ENCODE results near the gene CRYL1.

Gene CRYL1

DNA sequence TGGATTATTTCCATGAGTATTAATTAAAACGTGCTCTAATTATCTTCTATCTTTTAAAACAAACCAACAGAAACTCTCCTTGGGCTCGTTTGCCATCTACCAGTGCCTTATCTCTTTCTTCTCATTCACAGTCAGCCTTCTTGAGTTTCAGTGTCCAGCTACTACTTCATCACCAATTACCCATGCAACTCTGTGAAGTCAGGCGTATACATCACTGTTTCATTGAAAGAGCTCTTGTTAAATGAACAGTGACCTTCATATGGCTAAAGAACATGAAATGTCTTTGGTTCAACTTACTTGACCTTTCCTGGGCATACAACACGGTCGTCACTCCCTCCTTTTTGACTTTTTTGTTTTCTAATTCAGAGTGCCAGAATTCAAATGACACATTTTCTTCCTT lies 36.1 kb upstream of the CRYL1 start:
- no peak overlapping the region for H3K27ac ChIP-seq (ENCODE audit: low read length)
- WGBS (ENCODE audit: insufficient coverage, insufficient read length): no CpG with 5 or more reads among the region's 5 CpGs
- H3K9me3 ChIP-seq (ENCODE audit: control insufficient read depth, insufficient read depth, low read length): no peaks in the 10 kb centered on the region
- H3K4me3 ChIP-seq (ENCODE audit: low read length): no peak overlapping the region
- no peaks in the 10 kb centered on the region for H3K27me3 ChIP-seq (ENCODE audit: control insufficient read depth, insufficient read depth, low read length)
- no peaks in the 10 kb centered on the region for H3K36me3 ChIP-seq (ENCODE audit: control insufficient read depth, insufficient read depth, low read length)
- DNase-seq (ENCODE audit: low read depth, low spot score): no peak
- H3K4me1 ChIP-seq (ENCODE audit: control insufficient read depth, insufficient read depth, low read length): no peaks in the 10 kb centered on the region

DNA sequence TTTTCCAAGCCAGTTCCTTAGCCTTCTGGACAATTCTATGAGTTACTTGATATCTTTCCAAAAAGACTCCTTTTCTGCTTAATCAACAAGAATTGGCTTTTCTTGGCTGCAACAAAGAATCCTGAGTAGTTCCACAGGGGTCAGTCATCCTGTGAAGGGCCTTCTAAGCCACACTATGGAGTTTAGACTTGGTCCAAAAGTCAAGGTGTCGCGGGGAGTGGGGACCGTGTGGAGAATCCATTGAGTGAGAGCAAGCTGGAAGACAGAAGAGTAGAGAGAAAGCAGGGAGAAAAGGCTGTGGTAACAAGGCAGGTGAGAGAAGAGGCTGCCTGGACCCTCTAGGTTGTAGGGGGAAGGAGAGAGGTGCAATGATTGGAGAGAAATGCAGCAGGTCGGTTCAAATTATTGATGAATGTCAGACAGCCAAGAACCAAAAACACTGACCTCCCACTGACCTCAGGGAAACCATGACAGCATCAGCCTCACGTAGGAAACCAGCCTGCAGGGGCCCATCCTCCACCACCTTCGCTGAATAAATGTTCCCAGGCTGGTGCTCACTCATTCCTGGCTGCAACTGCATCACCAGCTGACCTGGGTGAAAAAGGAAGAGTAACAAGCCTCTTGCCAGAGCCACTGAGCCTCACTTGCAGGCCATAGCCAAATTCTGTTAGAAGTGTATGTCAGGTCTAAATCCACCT lies 34.2 kb upstream of the CRYL1 start:
- H3K27ac ChIP-seq (ENCODE audit: low read length): no peak overlapping the region
- DNase-seq (ENCODE audit: low read depth, low spot score): no peak
- H3K27me3 ChIP-seq (ENCODE audit: control insufficient read depth, insufficient read depth, low read length): no peaks in the 10 kb centered on the region
- WGBS (ENCODE audit: insufficient coverage, insufficient read length): no CpG with 5 or more reads among the region's 6 CpGs
- H3K36me3 ChIP-seq (ENCODE audit: control insufficient read depth, insufficient read depth, low read length): no peaks in the 10 kb centered on the region
- no peaks in the 10 kb centered on the region for H3K4me1 ChIP-seq (ENCODE audit: control insufficient read depth, insufficient read depth, low read length)
- H3K4me3 ChIP-seq (ENCODE audit: low read length): no peak overlapping the region
- H3K9me3 ChIP-seq (ENCODE audit: control insufficient read depth, insufficient read depth, low read length): no peaks in the 10 kb centered on the region

DNA sequence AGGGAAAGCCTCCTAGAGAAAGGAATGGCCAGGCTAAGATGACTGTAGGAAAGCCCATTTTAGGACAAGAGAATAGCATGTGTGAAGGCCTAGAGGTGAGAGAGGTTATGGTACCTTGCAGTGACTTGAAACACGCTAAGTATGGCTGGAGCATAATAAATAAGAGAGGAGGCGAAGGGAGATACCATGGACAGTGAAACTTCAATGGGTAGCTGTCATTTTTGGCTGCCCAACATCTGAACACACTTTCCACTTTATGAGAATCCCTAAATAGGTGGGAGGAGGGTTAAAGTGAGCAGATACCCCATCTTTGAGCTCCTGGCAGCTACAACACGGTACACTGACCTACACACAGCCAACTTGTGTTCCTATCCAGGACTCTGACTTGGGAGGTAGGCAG lies 33.3 kb upstream of the CRYL1 start:
- no peak for DNase-seq (ENCODE audit: low read depth, low spot score)
- Histone ChIP-seq H3K4me3 (ENCODE audit: low read length) (no peak overlapping the region), H3K36me3 (ENCODE audit: control insufficient read depth, insufficient read depth, low read length) (no peaks in the 10 kb centered on the region), H3K27ac (ENCODE audit: low read length) (no peak overlapping the region), H3K9me3 (ENCODE audit: control insufficient read depth, insufficient read depth, low read length) (no peaks in the 10 kb centered on the region), H3K4me1 (ENCODE audit: control insufficient read depth, insufficient read depth, low read length) (no peaks in the 10 kb centered on the region), H3K27me3 (ENCODE audit: control insufficient read depth, insufficient read depth, low read length) (no peaks in the 10 kb centered on the region)
- WGBS (ENCODE audit: insufficient coverage, insufficient read length): no CpG with 5 or more reads among the region's 3 CpGs

DNA sequence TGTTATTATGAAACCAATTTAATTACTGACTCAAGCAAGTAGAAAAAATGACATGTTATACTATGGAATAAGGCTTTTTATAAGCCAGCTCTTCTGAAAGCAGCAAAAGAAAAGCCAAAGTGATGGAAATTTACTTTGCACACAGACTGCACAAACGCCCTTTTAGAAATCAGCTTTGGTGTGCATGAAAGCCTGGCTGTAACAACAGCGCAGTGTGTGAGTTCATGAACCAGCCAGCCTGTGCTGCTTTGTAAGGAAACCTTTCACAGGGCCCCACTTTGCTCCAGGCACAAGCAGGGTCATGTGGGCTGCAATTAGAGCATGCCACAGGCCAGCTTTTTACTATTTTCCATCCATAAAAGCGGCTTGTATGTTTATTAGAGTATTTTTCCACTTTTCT lies 27.7 kb upstream of the CRYL1 start:
- WGBS (ENCODE audit: insufficient coverage, insufficient read length): no CpG with 5 or more reads among the region's 3 CpGs
- no peaks in the 10 kb centered on the region for H3K4me1 ChIP-seq (ENCODE audit: control insufficient read depth, insufficient read depth, low read length)
- DNase-seq (ENCODE audit: low read depth, low spot score): no peak

DNA sequence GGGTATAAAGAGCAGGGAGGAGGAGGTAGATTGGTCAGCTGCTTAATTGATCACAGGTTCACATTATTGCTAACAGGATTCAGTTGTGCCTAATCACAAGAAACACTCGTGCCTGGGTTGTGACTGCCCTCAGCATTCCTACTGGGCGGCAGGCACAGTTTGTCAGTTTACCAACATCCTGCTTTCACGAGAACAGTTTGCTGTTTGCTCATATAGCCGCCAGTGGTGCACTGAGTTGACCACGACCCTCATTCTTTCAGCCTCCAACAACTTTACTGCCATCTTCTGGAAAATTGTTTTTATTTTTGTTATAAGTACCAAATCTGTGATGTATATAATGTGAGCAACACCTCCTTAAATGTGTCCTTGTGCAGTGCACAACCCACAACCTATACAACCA lies 25.1 kb upstream of the CRYL1 start:
- no peak for DNase-seq (ENCODE audit: low read depth, low spot score)

More for the DNA sequence above, 27.7 kb upstream of the CRYL1 start:
- H3K27ac ChIP-seq (ENCODE audit: low read length): no peak overlapping the region
- no peak overlapping the region for H3K4me3 ChIP-seq (ENCODE audit: low read length)
- H3K27me3 ChIP-seq (ENCODE audit: control insufficient read depth, insufficient read depth, low read length): no peaks in the 10 kb centered on the region; the same call in 1 of the 2 replicates
- H3K36me3 ChIP-seq (ENCODE audit: control insufficient read depth, insufficient read depth, low read length): no peaks in the 10 kb centered on the region
- H3K9me3 ChIP-seq (ENCODE audit: control insufficient read depth, insufficient read depth, low read length): no peaks in the 10 kb centered on the region

DNA sequence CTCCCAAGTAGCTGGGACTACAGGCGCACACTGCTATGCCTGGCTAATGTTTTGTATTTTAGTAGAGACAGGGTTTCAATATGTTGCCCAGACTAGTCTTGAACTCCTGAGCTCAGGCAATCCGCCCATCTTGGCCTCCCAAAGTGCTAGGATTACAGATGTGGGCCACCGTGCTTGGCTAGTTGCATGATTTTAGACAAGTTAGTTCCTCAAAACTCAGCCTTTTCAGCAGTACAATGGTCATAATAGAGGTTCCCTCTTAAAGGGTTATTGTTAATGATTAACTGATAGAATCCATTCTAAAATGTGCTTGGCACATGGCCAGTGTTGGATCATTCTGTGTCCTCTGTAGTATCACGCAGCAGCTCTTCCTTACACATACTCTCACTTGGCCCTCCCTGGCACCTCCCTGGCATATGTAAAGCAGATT lies 21.8 kb upstream of the CRYL1 start:
- WGBS (ENCODE audit: insufficient coverage, insufficient read length): no CpG with 5 or more reads among the region's 4 CpGs
- Histone ChIP-seq H3K9me3 (ENCODE audit: control insufficient read depth, insufficient read depth, low read length) (no peaks in the 10 kb centered on the region), H3K27ac (ENCODE audit: low read length) (no peak overlapping the region), H3K36me3 (ENCODE audit: control insufficient read depth, insufficient read depth, low read length) (no peaks in the 10 kb centered on the region), H3K4me3 (ENCODE audit: low read length) (no peak overlapping the region), H3K27me3 (ENCODE audit: control insufficient read depth, insufficient read depth, low read length) (no peaks in the 10 kb centered on the region; the same call in 1 of the 2 replicates), H3K4me1 (ENCODE audit: control insufficient read depth, insufficient read depth, low read length) (no peaks in the 10 kb centered on the region)
- no peak for DNase-seq (ENCODE audit: low read depth, low spot score)

More for the DNA sequence above, 25.1 kb upstream of the CRYL1 start:
- Histone ChIP-seq H3K27ac (ENCODE audit: low read length) (no peak overlapping the region), H3K4me3 (ENCODE audit: low read length) (no peak overlapping the region), H3K4me1 (ENCODE audit: control insufficient read depth, insufficient read depth, low read length) (no peaks in the 10 kb centered on the region), H3K36me3 (ENCODE audit: control insufficient read depth, insufficient read depth, low read length) (no peaks in the 10 kb centered on the region), H3K9me3 (ENCODE audit: control insufficient read depth, insufficient read depth, low read length) (no peaks in the 10 kb centered on the region), H3K27me3 (ENCODE audit: control insufficient read depth, insufficient read depth, low read length) (no peaks in the 10 kb centered on the region; the same call in 1 of the 2 replicates)
- no CpG with 5 or more reads among the region's 5 CpGs for WGBS (ENCODE audit: insufficient coverage, insufficient read length)

DNA sequence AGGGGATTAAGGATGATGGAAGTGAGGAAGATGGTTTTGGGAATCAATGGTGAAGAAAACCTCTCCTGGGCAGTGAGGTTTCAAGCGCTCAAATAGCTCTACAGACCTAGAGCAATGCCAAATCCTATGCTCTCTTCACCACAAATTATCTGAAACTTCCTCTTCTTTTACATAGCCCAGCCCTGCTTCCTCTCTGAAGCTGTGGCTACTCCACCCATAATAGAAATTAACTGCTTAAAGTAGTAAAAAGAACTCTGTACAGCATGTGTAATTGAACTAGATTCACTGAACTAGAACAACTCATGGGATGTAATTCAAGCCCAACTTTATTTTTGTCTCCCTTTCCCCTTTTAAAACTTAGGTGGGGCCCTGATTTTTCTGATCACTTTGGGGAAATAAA lies 20.9 kb upstream of the CRYL1 start:
- Histone ChIP-seq H3K4me1 (ENCODE audit: control insufficient read depth, insufficient read depth, low read length) (no peaks in the 10 kb centered on the region), H3K27me3 (ENCODE audit: control insufficient read depth, insufficient read depth, low read length) (no peaks in the 10 kb centered on the region; the same call in 1 of the 2 replicates), H3K27ac (ENCODE audit: low read length) (no peak overlapping the region), H3K9me3 (ENCODE audit: control insufficient read depth, insufficient read depth, low read length) (no peaks in the 10 kb centered on the region), H3K36me3 (ENCODE audit: control insufficient read depth, insufficient read depth, low read length) (no peaks in the 10 kb centered on the region), H3K4me3 (ENCODE audit: low read length) (no peak overlapping the region)
- WGBS (ENCODE audit: insufficient coverage, insufficient read length): no CpG with 5 or more reads among the region's 1 CpG
- DNase-seq (ENCODE audit: low read depth, low spot score): no peak

DNA sequence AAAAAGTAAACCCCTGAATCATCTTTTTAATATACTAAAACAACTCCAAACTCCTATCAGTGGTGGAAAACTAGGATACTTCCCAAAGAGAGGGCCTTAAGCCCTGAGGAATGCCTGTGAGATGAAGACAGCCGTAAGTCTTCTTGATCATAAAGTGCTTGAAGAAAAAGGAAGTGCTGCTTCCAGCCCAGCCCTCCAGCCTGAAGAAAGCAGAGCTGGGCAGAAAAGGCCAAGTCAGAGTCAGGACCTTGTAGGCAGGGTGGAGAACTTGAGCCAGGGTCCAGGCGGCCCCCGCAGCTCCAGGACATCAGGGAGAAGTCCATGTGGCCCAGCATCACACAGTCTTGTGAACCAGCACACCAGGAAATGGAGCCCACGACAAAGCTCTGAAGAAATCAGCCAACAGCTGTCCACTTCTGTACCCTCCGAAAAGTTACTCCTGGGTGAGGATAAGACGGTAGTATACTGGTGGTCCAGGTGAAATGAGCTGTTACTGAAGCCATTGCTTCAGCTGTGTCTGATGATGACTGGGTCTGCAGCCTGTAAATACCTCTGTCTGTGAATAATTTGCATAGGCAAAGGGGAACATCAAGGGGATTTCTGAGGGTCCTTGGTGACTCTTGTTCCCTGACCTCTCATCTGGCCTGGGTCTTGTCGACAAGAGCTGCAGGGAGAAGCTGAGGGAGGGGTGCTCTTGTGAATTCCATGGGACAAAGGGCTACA lies 18.7 kb upstream of the CRYL1 start:
- H3K4me3 ChIP-seq (ENCODE audit: low read length): no peak overlapping the region
- H3K27ac ChIP-seq (ENCODE audit: low read length): no peak overlapping the region
- H3K9me3 ChIP-seq (ENCODE audit: control insufficient read depth, insufficient read depth, low read length): no peaks in the 10 kb centered on the region
- H3K36me3 ChIP-seq (ENCODE audit: control insufficient read depth, insufficient read depth, low read length): no peaks in the 10 kb centered on the region
- no peaks in the 10 kb centered on the region; the same call in 1 of the 2 replicates for H3K27me3 ChIP-seq (ENCODE audit: control insufficient read depth, insufficient read depth, low read length)
- no peaks in the 10 kb centered on the region for H3K4me1 ChIP-seq (ENCODE audit: control insufficient read depth, insufficient read depth, low read length)
- no CpG with 5 or more reads among the region's 7 CpGs for WGBS (ENCODE audit: insufficient coverage, insufficient read length)
- DNase-seq (ENCODE audit: low read depth, low spot score): no peak

DNA sequence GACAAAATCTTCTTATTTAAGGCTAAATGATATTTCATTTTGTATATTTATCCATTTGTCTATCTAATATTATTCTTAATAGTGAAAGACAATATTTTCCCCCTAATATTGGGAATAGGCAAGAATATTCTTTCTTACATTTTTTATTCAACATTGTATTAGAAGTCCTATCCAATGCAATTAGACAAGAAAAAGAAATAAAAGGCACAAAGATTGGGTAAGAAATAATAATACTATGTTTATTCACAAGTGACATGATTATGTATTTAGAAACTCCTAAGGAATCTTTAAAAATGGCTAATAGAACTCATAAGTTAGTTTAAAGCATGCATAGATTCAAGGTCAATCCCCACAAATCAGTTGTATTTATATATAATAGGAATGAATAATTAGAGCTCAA lies 11.3 kb upstream of the CRYL1 start:
- Histone ChIP-seq H3K27ac (ENCODE audit: low read length) (no peak overlapping the region), H3K9me3 (ENCODE audit: control insufficient read depth, insufficient read depth, low read length) (no peaks in the 10 kb centered on the region; the same call in 1 of the 2 replicates), H3K4me1 (ENCODE audit: control insufficient read depth, insufficient read depth, low read length) (no peaks in the 10 kb centered on the region), H3K27me3 (ENCODE audit: control insufficient read depth, insufficient read depth, low read length) (no peaks in the 10 kb centered on the region), H3K4me3 (ENCODE audit: low read length) (no peak overlapping the region), H3K36me3 (ENCODE audit: control insufficient read depth, insufficient read depth, low read length) (no peaks in the 10 kb centered on the region)
- DNase-seq (ENCODE audit: low read depth, low spot score): no peak

DNA sequence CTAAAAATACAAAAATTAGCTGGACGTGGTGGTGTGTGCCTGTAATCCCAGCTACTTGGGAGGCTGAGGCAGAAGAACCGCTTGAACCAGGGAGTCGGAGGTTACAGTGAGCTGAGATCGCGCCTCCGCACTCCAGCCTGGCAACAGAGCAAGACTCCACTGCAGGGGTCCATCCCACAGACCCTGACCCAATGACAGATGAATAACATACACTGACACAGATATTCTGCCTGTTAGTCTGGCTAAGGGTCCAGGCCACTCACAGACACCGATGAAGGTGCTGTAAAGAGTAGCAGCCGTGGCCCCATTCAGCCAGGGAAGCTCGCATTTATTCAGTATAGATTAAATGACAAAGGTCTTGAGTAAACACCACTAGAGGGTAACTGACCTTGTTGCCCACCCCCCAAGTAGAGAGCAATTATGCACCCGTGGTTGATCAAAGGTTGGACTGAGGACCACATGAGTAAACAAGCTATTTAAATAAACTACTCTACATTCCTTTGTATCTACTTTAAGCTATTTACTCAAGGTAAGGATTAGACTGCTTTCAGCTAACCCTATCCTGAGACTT lies 8.5 kb upstream of the CRYL1 start:
- H3K27me3 ChIP-seq (ENCODE audit: control insufficient read depth, insufficient read depth, low read length): no peaks in the 10 kb centered on the region
- no peak overlapping the region for H3K4me3 ChIP-seq (ENCODE audit: low read length)
- no peaks in the 10 kb centered on the region for H3K4me1 ChIP-seq (ENCODE audit: control insufficient read depth, insufficient read depth, low read length)
- no peaks in the 10 kb centered on the region; the same call in 1 of the 2 replicates for H3K9me3 ChIP-seq (ENCODE audit: control insufficient read depth, insufficient read depth, low read length)
- DNase-seq (ENCODE audit: low read depth, low spot score): no peak
- H3K36me3 ChIP-seq (ENCODE audit: control insufficient read depth, insufficient read depth, low read length): no peaks in the 10 kb centered on the region
- no CpG with 5 or more reads among the region's 10 CpGs for WGBS (ENCODE audit: insufficient coverage, insufficient read length)
- H3K27ac ChIP-seq (ENCODE audit: low read length): no peak overlapping the region
